SK-N-SH treated with all-trans-retinoic acid at 6 μM for 48 hours (cell line): ENCODE results near the gene DOCK4.

Experiments used
- ATAC-seq: fragments of 200-7000 bp; cut with Tn5 transposase; 3 replicates; pipeline ENCODE4 v1.9.1; 2020; ENCODE audit warnings: mild to moderate bottlenecking, moderate library complexity
- ARNTL ChIP-seq: fragments of 450-650 bp; formaldehyde crosslinking; IDR thresholded peaks from 2 replicates; pipeline ENCODE4 v1.5.0; 2020; ENCODE audit warnings: low read depth, mild to moderate bottlenecking, moderate library complexity, borderline replicate concordance
- BACH2 ChIP-seq: fragments of 250-450 bp; sonication (Bioruptor Pico); IDR thresholded peaks from 2 replicates; pipeline ENCODE4 v1.9.0; 2021; ENCODE audit warnings: mild to moderate bottlenecking, borderline replicate concordance
- CREB5 ChIP-seq: fragments of 250-450 bp; sonication (Bioruptor Pico); IDR thresholded peaks from 2 replicates; pipeline ENCODE4 v1.5.1; 2020; ENCODE audit warnings: low read depth, mild to moderate bottlenecking, moderate library complexity
- CSDC2 ChIP-seq: fragments of 250-450 bp; sonication (Bioruptor Pico); IDR thresholded peaks from 2 replicates; pipeline ENCODE4 v1.5.0; 2020; ENCODE audit warnings: mild to moderate bottlenecking, moderate library complexity
- CSRNP3 ChIP-seq: fragments of 250-450 bp; sonication (Bioruptor Pico); IDR thresholded peaks from 2 replicates; pipeline ENCODE4 v1.5.1; 2021; ENCODE audit warnings: mild to moderate bottlenecking, moderate library complexity
- ESRRG ChIP-seq: fragments of 250-450 bp; sonication (Bioruptor Pico); IDR thresholded peaks from 2 replicates; pipeline ENCODE4 v1.6.1; 2021; ENCODE audit warnings: mild to moderate bottlenecking
- ISL1 ChIP-seq: fragments of 250-450 bp; sonication (Bioruptor Pico); IDR thresholded peaks from 2 replicates; pipeline ENCODE4 v2.1.2; 2022; ENCODE audit warnings: mild to moderate bottlenecking, moderate library complexity
- OSR1 ChIP-seq: fragments of 250-450 bp; sonication (Bioruptor Pico); IDR thresholded peaks from 2 replicates; pipeline ENCODE4 v1.8.0; 2022; ENCODE audit warnings: moderate library complexity, mild to moderate bottlenecking, inconsistent platforms
- PPARA ChIP-seq: fragments of 250-450 bp; sonication (Bioruptor Pico); IDR thresholded peaks from 2 replicates; pipeline ENCODE4 v1.5.0; 2020; ENCODE audit warnings: mild to moderate bottlenecking, borderline replicate concordance
- RARB ChIP-seq: fragments of 250-450 bp; sonication (Bioruptor Pico); IDR thresholded peaks from 2 replicates; pipeline ENCODE4 v1.8.0; 2021; ENCODE audit warnings: mild to moderate bottlenecking, moderate library complexity
- SNAI2 ChIP-seq: fragments of 250-450 bp; sonication (Bioruptor Pico); IDR thresholded peaks from 2 replicates; pipeline ENCODE4 v1.5.0; 2020; ENCODE audit warnings: mild to moderate bottlenecking, moderate library complexity
- TCF4 ChIP-seq: fragments of 250-450 bp; sonication (Bioruptor Pico); IDR thresholded peaks from 2 replicates; pipeline ENCODE4 v1.8.0; 2021; ENCODE audit warnings: mild to moderate bottlenecking, moderate library complexity, borderline replicate concordance
- ZC3H10 ChIP-seq: fragments of 250-450 bp; sonication (Bioruptor Pico); IDR thresholded peaks from 2 replicates; pipeline ENCODE4 v1.5.1; 2021; ENCODE audit warnings: mild to moderate bottlenecking, moderate library complexity
- ZFP3 ChIP-seq: fragments of 250-450 bp; sonication (Bioruptor Pico); IDR thresholded peaks from 2 replicates; pipeline ENCODE4 v1.5.0; 2020; ENCODE audit warnings: mild to moderate bottlenecking, moderate library complexity
- ZFP30 ChIP-seq: fragments of 450-650 bp; formaldehyde crosslinking; IDR thresholded peaks from 2 replicates; pipeline ENCODE4 v1.5.0; 2022; ENCODE audit warnings: mild to moderate bottlenecking, moderate library complexity
- ZNF565 ChIP-seq: fragments of 450-650 bp; formaldehyde crosslinking; conservative IDR thresholded peaks from 2 replicates; pipeline ENCODE4 v1.5.0; 2020; ENCODE audit warnings: low read depth, mild to moderate bottlenecking, moderate library complexity
- ZNF70 ChIP-seq: fragments of 450-650 bp; formaldehyde crosslinking; IDR thresholded peaks from 2 replicates; pipeline ENCODE4 v1.5.0; 2020; ENCODE audit warnings: mild to moderate bottlenecking, moderate library complexity
- ZNF8 ChIP-seq: fragments of 450-650 bp; formaldehyde crosslinking; IDR thresholded peaks from 2 replicates; pipeline ENCODE4 v1.5.0; 2020; ENCODE audit warnings: mild to moderate bottlenecking, moderate library complexity
- TF ChIP-seq, protein P1 (sequence below): fragments of 250-450 bp; sonication (Bioruptor Pico); IDR thresholded peaks from 2 replicates; pipeline ENCODE4 v1.5.0; 2020; ENCODE audit warnings: mild to moderate bottlenecking, moderate library complexity
- TF ChIP-seq, protein P2 (sequence below): fragments of 250-450 bp; sonication (Bioruptor Pico); IDR thresholded peaks from 2 replicates; pipeline ENCODE4 v1.8.0; 2020; ENCODE audit warnings: mild to moderate bottlenecking, moderate library complexity, borderline replicate concordance

DOCK4 gene

GRCh38 chr7:111710839-111711380, 495.3 kb downstream of the DOCK4 start (continued):
- TF ChIP-seq CREB5 (CRISPR knock-in tag): no peak
- TF ChIP-seq, all 23 proteins: peak for 0

DNA sequence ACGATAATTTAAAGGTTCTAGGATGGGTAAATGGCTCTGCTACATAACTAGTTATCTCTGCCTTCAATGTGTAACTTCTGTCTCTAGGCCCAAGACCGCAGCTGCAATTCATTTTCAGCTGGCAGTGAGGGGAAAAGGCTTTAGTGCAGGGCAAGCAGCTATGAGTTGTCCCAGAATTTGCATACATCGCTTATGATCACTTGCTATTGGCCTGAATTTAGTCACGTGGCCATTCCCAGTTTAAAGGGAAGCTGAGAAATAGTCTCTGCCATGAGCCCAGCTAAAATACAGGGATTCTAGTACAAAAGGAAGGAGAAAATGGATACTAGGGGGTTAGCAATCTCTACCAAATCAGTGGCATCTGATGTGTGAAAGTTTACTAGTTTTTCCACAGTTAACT, 498.1 kb downstream of the DOCK4 start:
- no peak for TF ChIP-seq TCF4 (CRISPR knock-in tag)
- TF ChIP-seq ESRRG (CRISPR knock-in tag): no peak
- no peak for TF ChIP-seq CREB5 (CRISPR knock-in tag)
- TF ChIP-seq, protein P1, sequence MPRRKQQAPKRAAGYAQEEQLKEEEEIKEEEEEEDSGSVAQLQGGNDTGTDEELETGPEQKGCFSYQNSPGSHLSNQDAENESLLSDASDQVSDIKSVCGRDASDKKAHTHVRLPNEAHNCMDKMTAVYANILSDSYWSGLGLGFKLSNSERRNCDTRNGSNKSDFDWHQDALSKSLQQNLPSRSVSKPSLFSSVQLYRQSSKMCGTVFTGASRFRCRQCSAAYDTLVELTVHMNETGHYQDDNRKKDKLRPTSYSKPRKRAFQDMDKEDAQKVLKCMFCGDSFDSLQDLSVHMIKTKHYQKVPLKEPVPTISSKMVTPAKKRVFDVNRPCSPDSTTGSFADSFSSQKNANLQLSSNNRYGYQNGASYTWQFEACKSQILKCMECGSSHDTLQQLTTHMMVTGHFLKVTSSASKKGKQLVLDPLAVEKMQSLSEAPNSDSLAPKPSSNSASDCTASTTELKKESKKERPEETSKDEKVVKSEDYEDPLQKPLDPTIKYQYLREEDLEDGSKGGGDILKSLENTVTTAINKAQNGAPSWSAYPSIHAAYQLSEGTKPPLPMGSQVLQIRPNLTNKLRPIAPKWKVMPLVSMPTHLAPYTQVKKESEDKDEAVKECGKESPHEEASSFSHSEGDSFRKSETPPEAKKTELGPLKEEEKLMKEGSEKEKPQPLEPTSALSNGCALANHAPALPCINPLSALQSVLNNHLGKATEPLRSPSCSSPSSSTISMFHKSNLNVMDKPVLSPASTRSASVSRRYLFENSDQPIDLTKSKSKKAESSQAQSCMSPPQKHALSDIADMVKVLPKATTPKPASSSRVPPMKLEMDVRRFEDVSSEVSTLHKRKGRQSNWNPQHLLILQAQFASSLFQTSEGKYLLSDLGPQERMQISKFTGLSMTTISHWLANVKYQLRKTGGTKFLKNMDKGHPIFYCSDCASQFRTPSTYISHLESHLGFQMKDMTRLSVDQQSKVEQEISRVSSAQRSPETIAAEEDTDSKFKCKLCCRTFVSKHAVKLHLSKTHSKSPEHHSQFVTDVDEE (CRISPR knock-in tag): no peak
- TF ChIP-seq ZFP3 (CRISPR knock-in tag): no peak
- TF ChIP-seq OSR1: no peak
- TF ChIP-seq ISL1 (CRISPR knock-in tag): no peak
- TF ChIP-seq ZNF70 (CRISPR knock-in tag): no peak
- no peak for TF ChIP-seq SNAI2 (CRISPR knock-in tag)
- TF ChIP-seq PPARA (CRISPR knock-in tag): no peak
- no peak for TF ChIP-seq ZNF8 (CRISPR knock-in tag)
- TF ChIP-seq ZFP30: no peak
- no peak for TF ChIP-seq ZNF565 (CRISPR knock-in tag)
- peak; percentile 55 for ATAC-seq

- ATAC-seq: no peak
- TF ChIP-seq, protein P1 (CRISPR knock-in tag): no peak
- TF ChIP-seq CSDC2 (CRISPR knock-in tag) (no peak), BACH2 (CRISPR knock-in tag) (no peak), ZNF70 (CRISPR knock-in tag) (no peak), ISL1 (CRISPR knock-in tag) (no peak), ZFP30 (no peak), OSR1 (no peak), ZNF565 (CRISPR knock-in tag) (no peak), PPARA (CRISPR knock-in tag) (no peak), CREB5 (CRISPR knock-in tag) (no peak), TCF4 (CRISPR knock-in tag) (no peak), ZC3H10 (no peak), ARNTL (no peak), SNAI2 (CRISPR knock-in tag) (no peak), CSRNP3 (CRISPR knock-in tag) (no peak), ESRRG (CRISPR knock-in tag) (no peak), RARB (CRISPR knock-in tag) (no peak)
- TF ChIP-seq, protein P2, sequence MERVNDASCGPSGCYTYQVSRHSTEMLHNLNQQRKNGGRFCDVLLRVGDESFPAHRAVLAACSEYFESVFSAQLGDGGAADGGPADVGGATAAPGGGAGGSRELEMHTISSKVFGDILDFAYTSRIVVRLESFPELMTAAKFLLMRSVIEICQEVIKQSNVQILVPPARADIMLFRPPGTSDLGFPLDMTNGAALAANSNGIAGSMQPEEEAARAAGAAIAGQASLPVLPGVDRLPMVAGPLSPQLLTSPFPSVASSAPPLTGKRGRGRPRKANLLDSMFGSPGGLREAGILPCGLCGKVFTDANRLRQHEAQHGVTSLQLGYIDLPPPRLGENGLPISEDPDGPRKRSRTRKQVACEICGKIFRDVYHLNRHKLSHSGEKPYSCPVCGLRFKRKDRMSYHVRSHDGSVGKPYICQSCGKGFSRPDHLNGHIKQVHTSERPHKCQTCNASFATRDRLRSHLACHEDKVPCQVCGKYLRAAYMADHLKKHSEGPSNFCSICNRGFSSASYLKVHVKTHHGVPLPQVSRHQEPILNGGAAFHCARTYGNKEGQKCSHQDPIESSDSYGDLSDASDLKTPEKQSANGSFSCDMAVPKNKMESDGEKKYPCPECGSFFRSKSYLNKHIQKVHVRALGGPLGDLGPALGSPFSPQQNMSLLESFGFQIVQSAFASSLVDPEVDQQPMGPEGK (CRISPR knock-in tag): no peak
Measured at GRCh38 chr7:111705807-111706206, 500.4 kb downstream of the DOCK4 start.
